K562 (cell line): ENCODE measurements around the gene EPS8L1. TPM values are rescaled to one million over a fixed set of nuclear protein-coding genes. Genes with fewer than 3 reads are reported as not detected.

Experiments used
- BCOR ChIP-seq: fragments of 450-650 bp; IDR thresholded peaks from 2 replicates; pipeline ENCODE4 v1.6.1; 2016
- BMI1 ChIP-seq: fragments of 150-350 bp; IDR thresholded peaks from 2 replicates; pipeline ENCODE4 v1.6.1; 2014; ENCODE audit warnings: low read length
- CCNT2 ChIP-seq: IDR thresholded peaks from 2 replicates; pipeline ENCODE4 v1.6.1; 2011; ENCODE audit warnings: borderline replicate concordance, low read depth, mild to moderate bottlenecking, moderate library complexity, mixed read lengths, low read length; ENCODE audit not compliant: insufficient read length; ENCODE audit errors: extremely low read depth
- EP400 ChIP-seq: fragments of 450-650 bp; IDR thresholded peaks from 2 replicates; pipeline ENCODE4 v1.6.1; 2017; ENCODE audit warnings: antibody characterized with exemption, mild to moderate bottlenecking, moderate library complexity
- ETV5 ChIP-seq: sonication (generic); formaldehyde crosslinking; IDR thresholded peaks from 2 replicates; pipeline ENCODE4 v1.4.0; 2020; ENCODE audit warnings: low read depth, mild to moderate bottlenecking, missing genetic modification reagents
- GABPA ChIP-seq: fragments of 200-800 bp; sonication (Bioruptor generic); conservative IDR thresholded peaks from 2 replicates; pipeline ENCODE4 v1.6.1; 2016; ENCODE audit warnings: low read depth, missing genetic modification characterization, missing compliant biosample characterization
- POLR2G ChIP-seq: fragments of 200-400 bp; formaldehyde crosslinking; IDR thresholded peaks from 2 replicates; pipeline ENCODE4 v1.6.1; 2017; ENCODE audit warnings: low read depth, mild to moderate bottlenecking, antibody characterized with exemption, low read length, moderate library complexity
- RFX7 ChIP-seq: fragments of 250-450 bp; sonication (Bioruptor Pico); IDR thresholded peaks from 2 replicates; pipeline ENCODE4 v1.5.1; 2021; ENCODE audit warnings: mild to moderate bottlenecking
- SIX5 ChIP-seq, 2 experiments: IDR thresholded peaks; 2 replicates each; pipeline ENCODE4 v1.6.1; 2011; ENCODE audit warnings: low read length in 2 of 2, borderline replicate concordance in 1 of 2, low read depth in 1 of 2, mild to moderate bottlenecking in 1 of 2, moderate library complexity in 1 of 2; ENCODE audit not compliant: insufficient read depth in 1 of 2
- TFAP4 ChIP-seq: sonication (generic); formaldehyde crosslinking; IDR thresholded peaks from 2 replicates; pipeline ENCODE4 v1.8.0; 2022; ENCODE audit warnings: missing genetic modification reagents, mild to moderate bottlenecking, moderate library complexity, borderline replicate concordance
- YY1 ChIP-seq, 3 experiments: IDR thresholded peaks; 2 replicates each; pipeline ENCODE4 v1.6.1; 2011; ENCODE audit warnings: low read length in 2 of 3, mild to moderate bottlenecking in 2 of 3, moderate library complexity in 2 of 3, borderline replicate concordance in 1 of 3, control low read depth in 1 of 3, low read depth in 1 of 3; ENCODE audit not compliant: insufficient read depth in 3 of 3, insufficient replicate concordance in 2 of 3, control insufficient read depth in 1 of 3, insufficient read length in 1 of 3; ENCODE audit errors: extremely low read depth in 1 of 3
- ZBTB33 ChIP-seq: sonication (generic); formaldehyde crosslinking; IDR thresholded peaks from 2 replicates; pipeline ENCODE4 v1.8.1; 2023; ENCODE audit warnings: mild to moderate bottlenecking, missing genetic modification reagents
- ZNF408 ChIP-seq: fragments of 250-450 bp; sonication (Bioruptor Pico); IDR thresholded peaks from 2 replicates; pipeline ENCODE4 v1.4.0; 2020; ENCODE audit warnings: low read depth, mild to moderate bottlenecking, moderate library complexity
- polyA plus RNA-seq, 8 experiments: library from polyadenylated mRNA; depleted of rRNA in 4 of 8; stranded (reverse) in 5 of 8; unstranded in 3 of 8; fragments of >200 nt; fragmentation: Nextera tagmentation in 2 of 8; fragmentation: Illumina TruSeq in 1 of 8; extraction: Ambion mirVana in 2 of 8; extraction: Trizol in 1 of 8; gene quantifications; 2 replicates each; pipeline versions ENCODE4 v1.2.1 to v1.2.3, GENCODE V29; 2011 to 2014; ENCODE audit warnings: inconsistent platforms in 1 of 8, missing spikeins in 1 of 8
- total RNA-seq, 7 experiments: library from RNA; depleted of rRNA in 6 of 7; stranded (reverse); fragments of >200 nt in 6 of 7; fragmentation: Illumina TruSeq in 2 of 7; extraction: Trizol in 2 of 7; gene quantifications; 2 replicates each; pipeline versions ENCODE4 v1.2.1 to v1.2.3, GENCODE V29; 2011 to 2021; ENCODE audit warnings: low replicate concordance in 1 of 7

The EPS8L1 gene
- total and polyA plus RNA-seq, 9 of the 15 experiments (the other 6 are each of a cell fraction or from before 2014, with no cell fraction given), result 0.35 to 22.1 (median 11.9) TPM

GRCh38 chr19:55075371-55075998, at the start of gene EPS8L1 (continued):
- TF ChIP-seq YY1 (IDR thresholded peaks at IDR 0.05; ENCODE audit: borderline replicate concordance in 1 of 3, control insufficient read depth in 1 of 3, extremely low read depth in 1 of 3, insufficient read depth in 3 of 3, insufficient read length in 1 of 3, insufficient replicate concordance in 2 of 3, low read depth in 1 of 3, low read length in 2 of 3), result no peak
- TF ChIP-seq CCNT2, result no peak
- peak; percentile 28; the same call in 1 of the 2 replicates for TF ChIP-seq POLR2G
- no peak for TF ChIP-seq SIX5 (IDR thresholded peaks at IDR 0.05; ENCODE audit: borderline replicate concordance in 1 of 2, insufficient read depth in 1 of 2, low read depth in 1 of 2, low read length in 2 of 2)
- TF ChIP-seq TFAP4, result no peak
- TF ChIP-seq ETV5 (CRISPR knock-in tag), result no peak
- no peak for TF ChIP-seq EP400
- no peak for TF ChIP-seq ZBTB33
- peak; percentile 18; the same call in 1 of the 2 replicates for TF ChIP-seq BCOR
- no peak for TF ChIP-seq ZNF408 (CRISPR knock-in tag)
- no peak for TF ChIP-seq RFX7
- TF ChIP-seq BMI1, result no peak
- no peak for TF ChIP-seq GABPA (tag)
- TF ChIP-seq, all 486 proteins: peak for 3
